T-helper 1 cell (primary cell): ENCODE results near the gene PROM1.
A peak's percentile ranks its signal among the peaks of the same experiment; 100 is the strongest.

Experiments
- DNase-seq, 5 donors: peaks; one replicate each; pipeline ENCODE4 v3.0.0-alpha.2; 2012 to 2020

Gene PROM1

DNA sequence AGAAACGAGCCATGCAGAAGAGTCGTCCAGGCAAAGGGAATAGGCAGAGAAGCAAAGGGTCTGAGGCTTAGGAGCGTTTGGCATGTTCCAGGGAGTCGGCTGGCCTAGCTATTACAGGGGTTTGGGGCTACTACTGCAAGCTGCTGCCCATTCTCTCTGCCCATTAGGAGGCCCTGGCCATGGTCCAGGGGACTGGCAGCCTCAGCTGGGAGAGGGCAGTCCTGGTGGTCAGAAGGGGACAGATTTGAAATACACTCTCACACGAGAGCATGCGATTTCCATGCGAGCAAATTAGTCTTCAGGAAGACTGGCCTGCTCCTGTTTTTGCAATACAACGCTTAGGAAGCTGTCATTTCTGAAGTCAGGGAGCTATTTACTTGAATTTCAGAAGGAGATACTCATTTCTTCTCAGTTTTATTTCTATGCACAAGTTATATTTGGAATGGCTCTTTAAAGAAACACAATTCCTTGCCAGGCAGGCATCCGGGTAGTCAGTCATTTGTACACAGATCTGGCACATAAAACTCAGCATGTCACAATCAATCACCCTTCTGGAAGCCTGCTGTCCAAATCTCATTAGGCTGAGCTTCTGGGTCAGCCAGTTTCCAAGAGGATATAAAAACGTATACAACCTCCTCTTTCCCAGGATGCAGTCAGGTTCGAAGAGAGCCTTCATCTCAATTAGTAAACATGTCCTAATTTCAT, 27.0 kb downstream of the PROM1 start:
- DNase-seq: no peak

DNA sequence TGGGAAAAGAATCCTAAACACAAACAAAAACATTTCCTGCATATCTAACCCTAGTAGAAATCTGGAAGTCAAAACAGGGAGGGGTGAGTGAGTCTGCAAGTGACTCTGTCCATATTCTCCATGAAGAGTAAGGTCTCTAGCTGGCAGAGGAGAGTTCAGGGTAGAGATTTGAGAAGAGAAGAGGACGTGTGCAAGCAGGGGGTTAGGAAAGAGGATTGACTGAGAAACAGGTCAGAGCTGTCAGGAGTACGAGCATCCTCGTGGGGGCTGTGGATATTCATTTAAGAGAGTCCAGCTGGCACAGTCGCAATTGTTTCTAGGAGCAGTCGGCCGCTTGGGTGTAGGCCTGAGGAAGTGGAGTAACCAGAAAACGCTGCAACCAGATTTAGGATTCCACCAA, 27.9 kb downstream of the PROM1 start:
- DNase-seq: no peak

GRCh38 chr4:16055471-16055870, 28.4 kb downstream of the PROM1 start:
- no peak for DNase-seq

- no peak for DNase-seq
Observed at GRCh38 chr4:16052939-16053338, 30.9 kb downstream of the PROM1 start.

GRCh38 chr4:16051980-16052379, 31.8 kb downstream of the PROM1 start:
- no peak for DNase-seq

DNA sequence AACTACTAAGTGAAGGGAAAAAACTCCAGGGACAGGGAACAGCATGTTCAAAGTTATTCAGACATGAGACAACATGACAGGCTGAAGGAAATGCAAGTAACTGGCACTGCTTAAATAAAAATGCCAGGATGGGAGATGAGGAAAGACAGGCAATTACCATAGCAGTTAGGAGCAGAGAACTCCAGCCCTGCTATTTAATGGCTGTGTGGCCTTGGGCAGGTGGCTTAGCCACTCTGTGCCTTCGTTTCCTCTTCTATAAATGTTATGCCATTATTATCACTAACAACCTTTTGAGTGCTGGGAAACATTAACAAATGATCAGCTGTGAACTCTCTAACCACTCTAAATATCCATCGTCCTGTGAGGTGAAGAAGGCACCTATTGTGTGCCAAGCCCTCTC, 32.7 kb downstream of the PROM1 start:
- no peak for DNase-seq

- DNase-seq: no peak
Observed at GRCh38 chr4:16050669-16051068, 33.2 kb downstream of the PROM1 start.

DNA sequence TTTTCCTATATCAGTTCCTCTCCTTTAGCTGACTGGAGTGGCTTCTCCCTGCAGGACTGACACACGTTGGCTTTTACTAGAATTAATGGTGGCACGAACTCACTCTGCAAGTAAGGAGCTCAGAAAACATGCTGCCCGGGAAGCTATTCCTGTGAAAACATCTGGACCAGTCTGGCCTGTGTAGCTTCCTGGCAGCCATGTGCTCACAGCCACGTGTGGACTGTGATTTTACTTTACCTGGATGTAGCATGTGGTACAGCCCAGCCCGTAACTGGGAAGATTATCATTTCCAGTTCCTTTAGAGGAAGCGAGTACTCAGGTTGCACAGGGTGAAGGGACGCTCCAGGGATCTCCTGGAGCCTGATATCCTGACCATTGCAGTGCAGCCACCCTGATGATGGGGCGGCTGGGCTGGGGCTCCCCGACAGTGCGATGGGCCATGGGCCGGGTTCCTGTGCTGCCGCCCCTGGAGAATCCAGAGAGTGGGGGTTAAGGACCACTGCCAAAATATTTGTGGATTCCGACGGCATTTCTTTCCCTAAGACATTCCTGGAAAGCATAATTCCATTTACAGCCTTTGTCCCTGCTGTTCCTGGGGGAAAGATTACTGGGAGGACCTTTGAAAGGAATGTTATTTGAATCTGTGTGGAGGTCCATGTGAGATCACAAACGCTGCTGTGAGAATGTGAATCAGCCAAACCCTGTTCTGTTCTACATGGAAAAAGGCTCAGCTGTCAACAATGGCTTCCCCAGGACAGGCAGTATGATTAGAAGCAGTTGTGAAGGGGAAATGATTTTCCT, 35.0 kb downstream of the PROM1 start:
- no peak for DNase-seq

GRCh38 chr4:16045687-16046086, 38.1 kb downstream of the PROM1 start:
- no peak for DNase-seq

- DNase-seq: no peak
Observed at GRCh38 chr4:16043642-16044498, 40.0 kb downstream of the PROM1 start.

DNA sequence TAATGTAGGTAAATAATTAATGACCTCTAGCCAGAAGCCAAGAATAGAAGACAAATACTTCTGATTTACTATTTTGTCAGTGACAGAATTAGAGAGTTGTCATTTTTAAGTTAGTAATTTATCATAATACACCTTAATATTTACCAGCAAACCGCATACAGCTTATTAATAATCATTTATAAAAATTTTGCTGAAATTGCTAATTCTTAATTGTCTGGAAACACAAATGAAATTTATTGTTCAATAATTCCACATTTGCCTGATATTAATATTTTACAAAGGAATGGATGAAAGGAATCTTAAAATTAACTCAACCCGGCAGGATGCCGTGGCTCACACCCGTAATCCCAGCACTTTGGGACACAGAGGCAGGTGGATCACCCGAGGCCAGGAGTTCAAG, 44.7 kb downstream of the PROM1 start:
- no peak for DNase-seq

DNA sequence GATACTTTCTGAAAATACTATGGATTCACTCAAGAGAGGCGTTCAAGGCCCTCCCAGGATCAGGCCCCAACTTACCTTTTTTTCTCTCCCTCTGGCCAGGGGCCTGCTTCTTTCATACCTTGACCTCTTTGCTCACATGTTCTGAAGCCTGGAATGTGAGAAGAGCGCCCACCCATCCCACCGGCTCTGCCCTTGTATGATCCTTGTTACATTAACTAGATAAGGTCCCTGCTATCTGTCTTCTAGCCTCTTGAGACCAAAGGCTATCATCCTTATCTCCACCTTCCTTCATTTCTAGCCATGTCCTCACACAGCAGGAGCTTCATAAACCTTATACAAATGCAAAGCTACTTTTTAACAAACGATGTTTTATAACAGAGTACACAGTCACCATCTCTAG, 45.9 kb downstream of the PROM1 start:
- no peak for DNase-seq

DNA sequence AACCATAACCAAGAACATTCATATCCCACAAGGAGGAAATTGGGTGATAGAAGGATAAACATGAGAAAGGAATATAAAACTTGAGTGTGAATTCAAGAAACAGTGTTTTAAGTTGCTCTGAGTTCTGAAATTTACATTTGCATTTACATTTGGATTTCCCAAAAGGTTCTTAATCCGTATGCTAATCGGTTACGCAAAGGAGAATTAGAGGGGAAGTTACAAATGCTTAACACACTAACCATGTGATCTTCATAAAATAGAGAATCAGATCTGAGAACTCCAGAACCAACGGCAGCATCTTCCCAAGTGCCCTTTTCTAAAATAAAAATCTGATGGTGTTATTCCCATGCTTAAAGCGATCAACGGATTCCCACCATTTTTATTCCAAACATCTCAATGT, 48.0 kb downstream of the PROM1 start:
- no peak for DNase-seq

- no peak for DNase-seq
Observed at GRCh38 chr4:16034010-16034748, 49.6 kb downstream of the PROM1 start.

DNA sequence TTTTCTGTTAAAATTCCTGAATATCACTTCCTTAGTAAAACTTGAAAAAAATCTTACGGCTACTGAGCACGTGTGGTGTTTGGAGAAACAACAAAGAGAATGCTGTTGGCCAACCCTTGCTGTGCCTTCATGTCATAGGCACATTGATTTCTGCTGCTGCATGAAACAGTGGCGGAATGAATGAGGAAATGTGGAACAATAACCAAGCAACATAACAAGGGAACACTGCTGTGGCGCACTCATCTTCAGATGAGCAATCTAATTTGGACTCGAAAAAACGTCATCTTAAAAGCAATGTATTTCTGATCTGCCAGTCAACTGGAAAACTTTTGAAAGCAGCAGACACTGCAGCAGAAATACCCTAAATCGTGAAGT, 51.4 kb downstream of the PROM1 start:
- DNase-seq: no peak

DNA sequence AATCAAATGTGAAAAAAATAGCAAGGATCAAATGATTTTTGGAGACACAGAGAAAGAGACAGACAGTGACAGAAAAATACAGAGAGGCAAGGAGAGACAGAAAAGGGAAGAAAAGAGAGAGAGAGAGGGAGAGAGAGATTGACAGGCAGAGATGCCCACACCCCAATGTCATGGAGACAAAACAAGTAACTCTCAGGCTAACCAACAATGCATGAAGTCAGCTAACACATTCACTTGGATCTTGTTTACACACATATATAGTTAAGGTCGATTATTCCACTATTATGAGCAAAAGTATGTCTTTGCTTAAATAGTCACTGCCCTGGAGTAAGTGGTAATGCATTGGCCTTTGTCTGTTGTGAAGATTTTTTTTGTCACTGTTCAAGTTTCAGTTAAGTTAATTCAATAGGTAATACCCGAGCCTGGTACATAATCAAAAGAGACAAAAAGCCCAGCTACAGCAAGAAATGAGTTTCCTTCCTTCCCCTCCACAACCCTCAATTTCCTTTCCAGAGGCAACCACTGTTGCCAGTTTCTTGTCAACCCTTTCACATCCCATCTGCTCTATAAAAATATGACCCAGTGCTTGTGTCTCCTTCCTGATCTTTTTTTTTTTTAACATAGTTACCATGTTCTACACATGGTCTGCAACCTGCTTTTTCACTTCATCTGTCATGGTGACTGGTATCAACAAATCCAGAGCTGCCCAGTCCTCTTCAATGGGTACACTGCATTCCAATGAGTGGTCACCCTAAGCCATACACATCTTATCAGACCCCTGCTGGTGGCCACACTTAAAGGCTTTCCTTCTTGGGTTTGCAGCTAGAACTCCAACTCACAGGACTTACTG, 52.1 kb downstream of the PROM1 start:
- peak in 1 of 5 donors; percentile 52 for DNase-seq

- no peak for DNase-seq
Observed at GRCh38 chr4:16029886-16030285, 53.9 kb downstream of the PROM1 start.

DNA sequence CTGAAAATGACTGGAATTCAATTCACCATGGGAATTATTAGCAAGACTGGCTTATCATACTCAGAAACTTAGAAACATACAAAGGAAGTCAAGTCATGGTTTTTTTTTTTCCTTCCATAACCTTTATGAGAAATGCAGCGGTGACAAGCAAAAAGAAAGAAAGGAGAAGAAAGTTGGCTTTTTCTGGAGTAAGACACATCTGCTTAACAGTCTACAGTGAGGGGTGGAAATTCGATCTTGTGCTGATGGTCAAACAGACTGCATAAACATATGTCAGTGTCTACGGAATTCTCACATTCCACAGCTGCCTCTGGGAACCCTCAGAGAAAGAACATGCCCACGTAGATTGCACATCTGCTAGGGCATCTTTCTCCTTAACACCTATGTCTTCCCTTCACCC, 54.6 kb downstream of the PROM1 start:
- DNase-seq: no peak

GRCh38 chr4:16027626-16028025, 56.2 kb downstream of the PROM1 start:
- no peak for DNase-seq

- DNase-seq: no peak
Observed at GRCh38 chr4:16027114-16027513, 56.7 kb downstream of the PROM1 start.

DNA sequence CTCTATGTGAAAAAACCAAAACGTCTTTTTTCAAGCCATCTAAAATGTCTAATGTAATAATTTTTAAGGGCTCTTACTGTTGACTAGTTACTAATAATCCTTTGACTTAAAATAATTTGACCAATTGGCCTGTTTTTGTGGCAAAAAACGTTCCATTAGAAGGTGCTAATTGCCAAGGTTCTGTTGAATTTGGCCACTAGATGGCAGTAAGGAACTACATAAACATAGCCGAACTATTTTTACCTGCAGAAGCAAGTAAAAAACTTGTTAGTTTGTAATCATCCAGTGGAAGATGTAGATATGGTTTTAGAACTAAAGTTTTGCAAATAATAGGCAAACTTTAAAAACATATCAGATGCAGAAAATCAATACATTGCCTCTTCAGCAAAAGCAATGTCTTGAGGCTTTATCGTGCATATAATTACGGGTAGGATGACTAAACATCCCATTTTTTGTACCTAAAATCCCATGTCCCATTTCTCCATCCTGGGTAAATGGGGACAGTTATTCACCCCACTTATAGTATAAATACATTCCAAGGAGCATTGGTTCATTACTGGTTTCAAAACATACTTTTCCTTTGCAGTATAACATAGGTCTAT, 57.6 kb downstream of the PROM1 start:
- DNase-seq: peak in 2 of 5 donors; percentile 22 to 56
